T-helper 22 cell (primary cell): Measurements from ENCODE around the gene NXPH4.
A peak's percentile ranks its signal among the peaks of the same experiment; 100 is the strongest.

Source experiments
- DNase-seq: peaks from one replicate; pipeline ENCODE4 v3.0.0-alpha.2; 2020; ENCODE audit warnings: low read depth

NXPH4 gene

GRCh38 chr12:57231276-57232021, 14.9 kb downstream of the NXPH4 start:
- DNase-seq = no peak

- no peak for DNase-seq
These were observed 15.7 kb downstream of the NXPH4 start for GRCh38 chr12:57232156-57232756.

- DNase-seq = no peak
These were observed 17.0 kb downstream of the NXPH4 start for GRCh38 chr12:57233357-57234232.

- no peak for DNase-seq
These were observed 17.6 kb downstream of the NXPH4 start for GRCh38 chr12:57234233-57234570.

- DNase-seq = no peak
These were observed 18.0 kb downstream of the NXPH4 start for GRCh38 chr12:57234571-57235016.

- no peak for DNase-seq
These were observed 18.6 kb downstream of the NXPH4 start for GRCh38 chr12:57235017-57235727.

- no peak for DNase-seq
These were observed 19.1 kb downstream of the NXPH4 start for GRCh38 chr12:57235728-57236131.

- no peak for DNase-seq
These were observed 19.8 kb downstream of the NXPH4 start for GRCh38 chr12:57236201-57236924.

- no peak for DNase-seq
These were observed 20.5 kb downstream of the NXPH4 start for GRCh38 chr12:57236925-57237595.

- DNase-seq = no peak
These were observed 21.0 kb downstream of the NXPH4 start for GRCh38 chr12:57237596-57237931.

- DNase-seq = peak; percentile 32
These were observed 21.6 kb downstream of the NXPH4 start for GRCh38 chr12:57237932-57238853.

- DNase-seq = peak; percentile 63
These were observed 22.4 kb downstream of the NXPH4 start for GRCh38 chr12:57238854-57239554.

- no peak for DNase-seq
These were observed 23.0 kb downstream of the NXPH4 start for GRCh38 chr12:57239587-57240065.

GRCh38 chr12:57240066-57240921, 23.7 kb downstream of the NXPH4 start:
- peak; percentile 57 for DNase-seq

GRCh38 chr12:57240926-57241401, 24.4 kb downstream of the NXPH4 start:
- no peak for DNase-seq

GRCh38 chr12:57241402-57242310, 25.1 kb downstream of the NXPH4 start:
- DNase-seq = no peak

- no peak for DNase-seq
These were observed 25.7 kb downstream of the NXPH4 start for GRCh38 chr12:57242329-57242690.
